ENCODE measurements around the gene PARP4. TPM values are rescaled to one million over a fixed set of nuclear protein-coding genes. Genes with fewer than 3 reads are reported as not detected.
"Not testable (repeated sequence)": the region's sequence is repeated elsewhere in the genome, so short reads cannot be mapped to it uniquely, and the experiment has no call there.

The PARP4 gene
- total and polyA plus RNA-seq, 4 experiments from 2014 or later = 51.0 to 92.9 (median 77.7) TPM

DNA sequence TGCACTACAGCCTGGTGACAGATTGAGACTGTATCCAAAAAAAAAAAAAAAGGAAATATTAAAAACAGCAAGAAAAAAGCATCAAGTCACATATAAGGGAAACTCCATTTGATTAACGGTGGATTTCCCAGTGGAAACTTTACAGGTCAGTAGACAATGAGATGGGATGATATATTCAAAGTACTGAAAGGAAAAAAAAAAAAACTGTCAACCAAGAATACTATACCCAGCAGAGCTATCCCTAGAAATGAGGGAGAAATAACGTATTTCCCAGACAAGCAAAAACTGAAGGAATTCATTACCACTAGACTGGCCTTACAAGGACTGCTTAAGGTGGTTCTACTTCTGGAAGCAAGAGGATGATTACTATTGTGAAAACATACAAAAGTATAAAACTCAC lies 115.8 kb downstream of the PARP4 start:
- peak overlapping the region in 1 of 8 donors; percentile 29 for H3K4me3 Mint-ChIP-seq
- intact Hi-C loops (cut with micrococcal nuclease) = no loop called here
- Histone ChIP-seq H3K27me3 (ENCODE audit: insufficient read depth, low read length) (no peaks in the 10 kb centered on the region), H3K9me3 (ENCODE audit: control insufficient read depth in 1 of 2, low read length in 2 of 2) (no peaks in the 10 kb centered on the region), H3K4me1 (ENCODE audit: insufficient read depth, low read length) (no peaks in the 10 kb centered on the region), H3K27ac (ENCODE audit: low read depth, low read length) (no peak overlapping the region), H3K4me3 (ENCODE audit: low read length in 2 of 2) (no peak overlapping the region), H3K36me3 (ENCODE audit: insufficient read depth, low read length) (no peaks in the 10 kb centered on the region)
- H3K27ac Mint-ChIP-seq = peak overlapping the region in 1 of 7 donors; percentile 59
- no peaks in the 10 kb centered on the region for H3K27me3 Mint-ChIP-seq
- peaks cover 0 to 1% (median 0%) of the 10 kb centered on the region in 4 donors for H3K4me1 Mint-ChIP-seq
- ChIA-PET CTCF (ENCODE audit: partially characterized antibody) (no interaction called here), POLR2A (ENCODE audit: partially characterized antibody) (no interaction called here)
- H3K36me3 Mint-ChIP-seq = peaks cover 2 to 5% of the 10 kb centered on the region in 2 donors
- peaks cover 0 to 22% (median 16%) of the 10 kb centered on the region in 8 donors for H3K9me3 Mint-ChIP-seq
- no peak for DNase-seq

DNA sequence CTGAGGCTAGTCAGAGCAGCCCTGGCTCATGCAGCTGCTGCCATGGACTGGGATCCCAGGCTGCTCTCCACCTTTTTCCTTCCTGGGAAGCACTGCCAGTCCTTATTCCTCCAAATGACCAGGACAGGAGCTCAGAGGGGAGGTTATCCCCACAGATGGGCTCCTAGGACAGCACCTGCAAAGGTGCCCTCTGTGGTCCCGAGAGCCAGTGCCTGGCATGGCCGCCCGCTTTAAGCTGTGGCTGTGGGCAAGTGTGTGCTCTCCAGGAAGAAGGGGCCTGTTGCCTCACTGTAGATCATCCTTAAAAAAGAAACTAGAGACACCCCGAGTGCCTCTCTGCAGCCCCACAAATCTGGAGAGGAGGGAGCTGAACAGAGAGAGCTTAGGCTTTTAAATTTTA lies 119.6 kb downstream of the PARP4 start:
- Mint-ChIP-seq H3K4me3 (no peak overlapping the region), H3K4me1 (peaks cover 0 to 1% (median 0%) of the 10 kb centered on the region in 4 donors), H3K27ac (no peak overlapping the region), H3K9me3 (peaks cover 0 to 22% (median 16%) of the 10 kb centered on the region in 8 donors), H3K36me3 (peaks cover 2 to 5% of the 10 kb centered on the region in 2 donors), H3K27me3 (no peaks in the 10 kb centered on the region)
- DNase-seq = no peak
- H3K36me3 ChIP-seq (ENCODE audit: insufficient read depth, low read length) = no peaks in the 10 kb centered on the region
- H3K4me3 ChIP-seq (ENCODE audit: low read length in 2 of 2) = no peak overlapping the region
- H3K27me3 ChIP-seq (ENCODE audit: insufficient read depth, low read length) = no peaks in the 10 kb centered on the region
- POLR2A ChIA-PET (ENCODE audit: partially characterized antibody) = no interaction called here
- CTCF ChIA-PET (ENCODE audit: partially characterized antibody) = interaction anchor here (0.5 kb wide), 1 partner anchor 340 kb away, joined by 3 read pairs; no protein-coding TSS in a partner anchor
- no peaks in the 10 kb centered on the region for H3K4me1 ChIP-seq (ENCODE audit: insufficient read depth, low read length)
- intact Hi-C loops (cut with micrococcal nuclease) = no loop called here
- no peaks in the 10 kb centered on the region for H3K9me3 ChIP-seq (ENCODE audit: control insufficient read depth in 1 of 2, low read length in 2 of 2)
- H3K27ac ChIP-seq (ENCODE audit: low read depth, low read length) = no peak overlapping the region

DNA sequence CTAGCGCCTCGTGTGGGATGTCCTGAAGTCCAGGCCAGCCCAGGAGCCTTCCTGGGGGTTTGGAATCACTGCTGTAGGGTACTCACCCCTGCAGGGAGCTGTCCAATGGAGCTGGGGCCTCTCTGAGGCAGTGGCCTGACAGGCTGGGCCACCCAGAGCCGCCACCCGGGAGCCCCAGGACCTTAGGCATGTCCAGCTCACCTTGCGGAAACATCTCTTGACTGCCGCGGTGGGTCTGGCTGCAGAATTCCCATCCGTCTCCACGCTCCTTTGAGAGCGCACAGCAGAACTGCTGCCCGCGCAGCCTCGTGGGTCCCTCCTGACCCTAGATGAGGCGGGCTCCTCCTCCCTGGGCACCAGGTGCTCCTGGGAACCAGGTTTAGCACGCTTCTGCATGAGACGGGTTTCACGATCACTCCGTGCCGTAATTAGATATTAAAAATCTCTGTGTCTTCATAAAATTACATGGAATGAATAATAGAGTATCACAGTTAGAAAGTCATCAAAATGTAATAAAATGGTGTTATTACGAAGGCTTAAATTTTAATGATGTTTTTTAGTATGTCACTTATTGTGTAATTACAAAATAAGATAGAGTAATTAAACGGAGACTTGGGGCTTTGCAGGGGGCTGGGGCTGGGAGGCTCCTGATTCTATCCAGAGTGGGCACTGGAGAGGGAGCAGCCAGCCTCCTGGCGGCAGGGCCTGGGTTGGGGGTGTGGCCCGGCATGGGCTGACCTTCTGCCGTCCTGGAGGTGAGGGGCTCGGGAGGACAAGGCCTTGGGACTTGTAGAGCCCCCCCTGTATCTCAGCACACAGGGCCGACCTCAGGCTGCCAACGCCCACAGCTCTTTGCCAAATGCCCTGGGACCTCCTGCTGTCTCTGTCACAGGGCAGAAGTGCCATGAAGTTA lies 120.6 kb downstream of the PARP4 start:
- H3K27me3 Mint-ChIP-seq; intact Hi-C loops (cut with micrococcal nuclease); H3K4me3 ChIP-seq (ENCODE audit: low read length in 2 of 2); CTCF ChIA-PET (ENCODE audit: partially characterized antibody); DNase-seq; H3K36me3 ChIP-seq (ENCODE audit: insufficient read depth, low read length); H3K27ac Mint-ChIP-seq; H3K27ac ChIP-seq (ENCODE audit: low read depth, low read length); H3K4me1 Mint-ChIP-seq; H3K4me1 ChIP-seq (ENCODE audit: insufficient read depth, low read length); POLR2A ChIA-PET (ENCODE audit: partially characterized antibody); H3K9me3 ChIP-seq (ENCODE audit: control insufficient read depth in 1 of 2, low read length in 2 of 2); H3K36me3 Mint-ChIP-seq; H3K27me3 ChIP-seq (ENCODE audit: insufficient read depth, low read length); H3K4me3 Mint-ChIP-seq: not testable (repeated sequence)
- peaks cover 0 to 16% (median 11%) of the 10 kb centered on the region in 8 donors for H3K9me3 Mint-ChIP-seq

DNA sequence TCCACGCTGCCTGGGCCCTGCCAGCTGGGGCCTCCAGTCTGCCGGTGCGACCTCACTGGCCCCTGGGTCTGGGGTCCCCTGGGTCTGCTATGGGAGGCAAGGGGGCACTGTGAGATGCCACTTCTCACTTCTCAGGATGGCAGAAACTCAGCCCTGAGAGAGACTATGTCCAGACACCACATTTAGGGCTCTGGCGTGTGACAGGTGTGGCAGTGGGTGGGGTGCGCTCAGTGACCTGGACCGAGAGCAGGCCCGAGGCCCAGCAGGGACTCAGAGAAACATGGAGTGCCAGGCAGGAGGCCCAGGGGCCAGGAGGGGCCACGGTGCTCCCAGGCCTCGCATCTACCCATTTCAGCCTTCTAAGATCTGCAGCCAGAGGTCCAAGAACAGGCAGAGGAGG lies 121.8 kb downstream of the PARP4 start:
- H3K4me1 Mint-ChIP-seq; POLR2A ChIA-PET (ENCODE audit: partially characterized antibody); H3K9me3 ChIP-seq (ENCODE audit: control insufficient read depth in 1 of 2, low read length in 2 of 2); H3K4me3 ChIP-seq (ENCODE audit: low read length in 2 of 2); H3K36me3 ChIP-seq (ENCODE audit: insufficient read depth, low read length); H3K4me1 ChIP-seq (ENCODE audit: insufficient read depth, low read length); H3K36me3 Mint-ChIP-seq; H3K27ac Mint-ChIP-seq; H3K27me3 ChIP-seq (ENCODE audit: insufficient read depth, low read length); H3K4me3 Mint-ChIP-seq; H3K27ac ChIP-seq (ENCODE audit: low read depth, low read length); DNase-seq; H3K27me3 Mint-ChIP-seq; CTCF ChIA-PET (ENCODE audit: partially characterized antibody); H3K9me3 Mint-ChIP-seq; intact Hi-C loops (cut with micrococcal nuclease): not testable (repeated sequence)

DNA sequence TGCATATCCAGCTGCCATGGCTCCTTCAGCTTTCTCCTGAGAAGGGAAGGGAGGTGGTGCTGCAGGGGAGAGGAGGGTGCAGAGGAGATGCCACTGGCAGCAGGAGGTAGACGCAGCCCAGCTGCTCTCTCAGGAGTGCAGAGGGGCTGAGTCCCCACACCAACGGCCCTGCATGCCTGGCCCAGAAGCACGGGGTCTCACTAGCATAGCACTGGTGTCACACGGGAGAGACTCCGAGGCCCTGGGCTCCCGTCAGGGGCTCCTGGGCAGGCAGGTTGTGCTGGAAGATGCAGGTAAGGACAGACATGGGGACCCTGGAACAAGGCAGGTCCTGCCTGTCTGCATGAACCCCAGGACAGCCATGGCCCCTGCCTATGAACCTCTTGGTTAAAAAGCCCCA lies 123.1 kb downstream of the PARP4 start:
- H3K27me3 ChIP-seq (ENCODE audit: insufficient read depth, low read length) = no peaks in the 10 kb centered on the region
- peaks cover 0 to 2% of the 10 kb centered on the region in 2 donors for H3K27me3 Mint-ChIP-seq
- intact Hi-C loops (cut with micrococcal nuclease) = no loop called here
- no peaks in the 10 kb centered on the region for H3K36me3 ChIP-seq (ENCODE audit: insufficient read depth, low read length)
- POLR2A ChIA-PET (ENCODE audit: partially characterized antibody) = no interaction called here
- H3K36me3 Mint-ChIP-seq = no peaks in the 10 kb centered on the region
- H3K9me3 ChIP-seq (ENCODE audit: control insufficient read depth in 1 of 2, low read length in 2 of 2) = no peaks in the 10 kb centered on the region
- H3K27ac Mint-ChIP-seq = no peak overlapping the region
- peaks cover 0 to 1% (median 0%) of the 10 kb centered on the region in 4 donors for H3K4me1 Mint-ChIP-seq
- H3K4me3 Mint-ChIP-seq = no peak overlapping the region
- H3K27ac ChIP-seq (ENCODE audit: low read depth, low read length) = no peak overlapping the region
- H3K9me3 Mint-ChIP-seq = peaks cover 0 to 3% (median 0%) of the 10 kb centered on the region in 8 donors
- no peak overlapping the region for H3K4me3 ChIP-seq (ENCODE audit: low read length in 2 of 2)
- CTCF ChIA-PET (ENCODE audit: partially characterized antibody) = no interaction called here
- DNase-seq = no peak
- H3K4me1 ChIP-seq (ENCODE audit: insufficient read depth, low read length) = no peaks in the 10 kb centered on the region

DNA sequence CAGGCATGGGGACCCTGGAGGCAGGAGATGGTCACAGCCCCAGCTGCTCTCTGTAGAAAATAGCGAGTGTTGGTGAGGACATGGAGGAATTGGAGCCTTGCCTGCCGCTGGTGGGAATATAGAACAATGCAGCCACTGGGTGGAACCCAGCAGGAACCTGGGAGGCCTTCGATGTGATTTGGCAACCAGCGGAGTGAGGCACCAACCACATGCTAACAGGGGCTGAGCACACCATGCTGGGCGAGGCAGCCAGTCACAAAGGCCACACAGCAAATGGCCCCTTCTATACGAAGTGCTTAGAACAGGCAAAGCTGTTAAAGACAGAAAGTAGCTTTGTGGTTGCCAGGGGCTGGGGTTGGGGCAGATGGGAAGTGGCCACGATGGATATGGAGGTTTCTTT lies 123.8 kb downstream of the PARP4 start:
- intact Hi-C loops (cut with micrococcal nuclease); H3K4me3 Mint-ChIP-seq; H3K9me3 Mint-ChIP-seq; H3K27me3 ChIP-seq (ENCODE audit: insufficient read depth, low read length); POLR2A ChIA-PET (ENCODE audit: partially characterized antibody); DNase-seq; H3K4me3 ChIP-seq (ENCODE audit: low read length in 2 of 2); H3K9me3 ChIP-seq (ENCODE audit: control insufficient read depth in 1 of 2, low read length in 2 of 2); H3K4me1 Mint-ChIP-seq; H3K27ac Mint-ChIP-seq; CTCF ChIA-PET (ENCODE audit: partially characterized antibody); H3K4me1 ChIP-seq (ENCODE audit: insufficient read depth, low read length); H3K27me3 Mint-ChIP-seq; H3K36me3 Mint-ChIP-seq; H3K36me3 ChIP-seq (ENCODE audit: insufficient read depth, low read length); H3K27ac ChIP-seq (ENCODE audit: low read depth, low read length): not testable (repeated sequence)

DNA sequence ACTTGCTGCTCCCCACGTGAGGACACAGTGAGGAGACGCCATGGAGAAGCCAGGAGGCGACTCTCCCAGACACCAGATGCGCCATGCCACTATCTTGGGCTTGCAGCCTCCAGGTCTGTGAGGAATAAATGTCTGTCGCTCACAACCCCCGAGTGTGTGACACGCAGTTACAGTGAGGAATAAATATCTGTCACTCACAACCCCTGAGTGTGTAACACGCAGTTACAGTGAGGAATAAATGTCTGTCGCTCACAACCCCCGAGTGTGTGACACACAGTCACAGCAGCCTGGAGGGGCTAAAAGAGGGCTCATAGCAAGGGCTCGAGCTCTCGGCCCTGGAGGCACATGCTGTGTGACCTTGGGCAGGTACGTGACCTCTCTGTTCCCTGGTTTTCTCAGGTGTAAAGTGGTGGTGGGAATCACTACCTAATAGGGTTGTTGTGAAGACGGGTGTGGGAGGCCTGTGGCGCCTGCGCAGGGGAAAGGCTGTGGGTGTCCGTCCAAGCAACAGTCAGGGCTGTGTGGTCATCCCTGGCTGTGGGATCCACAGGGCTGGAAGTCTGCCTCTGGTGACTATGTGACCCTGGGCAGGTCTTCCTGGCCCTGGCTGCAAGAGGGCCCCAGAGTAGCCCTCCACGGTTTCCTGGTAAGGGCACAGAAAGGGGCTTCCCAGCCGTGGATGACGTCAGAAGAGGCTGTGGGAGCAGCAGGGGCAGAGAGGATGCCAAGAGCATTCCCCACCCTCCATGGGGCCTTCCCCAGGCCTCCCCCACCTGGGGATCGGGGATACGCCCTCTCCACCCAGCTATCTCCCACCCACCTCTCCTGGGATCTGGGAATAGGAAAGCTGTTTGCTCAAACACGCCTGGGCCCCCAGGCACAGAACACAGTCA lies 125.5 kb downstream of the PARP4 start:
- Histone ChIP-seq H3K9me3 (ENCODE audit: control insufficient read depth in 1 of 2, low read length in 2 of 2) (no peaks in the 10 kb centered on the region), H3K4me3 (ENCODE audit: low read length in 2 of 2) (no peak overlapping the region), H3K27me3 (ENCODE audit: insufficient read depth, low read length) (no peaks in the 10 kb centered on the region), H3K36me3 (ENCODE audit: insufficient read depth, low read length) (no peaks in the 10 kb centered on the region), H3K4me1 (ENCODE audit: insufficient read depth, low read length) (no peaks in the 10 kb centered on the region), H3K27ac (ENCODE audit: low read depth, low read length) (no peak overlapping the region)
- no peaks in the 10 kb centered on the region for H3K4me1 Mint-ChIP-seq
- intact Hi-C loops (cut with micrococcal nuclease) = no loop called here
- no peaks in the 10 kb centered on the region for H3K36me3 Mint-ChIP-seq
- no peak overlapping the region for H3K27ac Mint-ChIP-seq
- H3K4me3 Mint-ChIP-seq = no peak overlapping the region
- no peaks in the 10 kb centered on the region for H3K9me3 Mint-ChIP-seq
- ChIA-PET POLR2A (ENCODE audit: partially characterized antibody) (no interaction called here), CTCF (ENCODE audit: partially characterized antibody) (no interaction called here)
- H3K27me3 Mint-ChIP-seq = peaks cover 0 to 2% of the 10 kb centered on the region in 2 donors
- DNase-seq = no peak
